Fibroblast of pulmonary artery (primary cell): ENCODE measurements around the gene PTPRT.

ENCODE experiments used
- DNase-seq: peaks from one replicate; pipeline ENCODE4 v3.0.0-alpha.2; 2010; ENCODE audit warnings: low read depth
- H3K4me3 ChIP-seq: replicated peaks from 2 replicates; pipeline ENCODE4 v1.5.1; 2011; ENCODE audit warnings: low read depth, mild to moderate bottlenecking, control low read depth, low read length, moderate library complexity
- CTCF ChIP-seq: IDR thresholded peaks from 2 replicates; pipeline ENCODE4 v1.5.1; 2011; ENCODE audit warnings: mild to moderate bottlenecking, control low read depth, low read length, inconsistent platforms; ENCODE audit errors: missing control alignments

Gene PTPRT

GRCh38 chr20:42837456-42837855, 352.2 kb downstream of the PTPRT start:
- H3K4me3 ChIP-seq = no peak overlapping the region
- no peak for TF ChIP-seq CTCF
- no peak for DNase-seq

GRCh38 chr20:42836339-42836738, 353.4 kb downstream of the PTPRT start:
- no peak for DNase-seq
- H3K4me3 ChIP-seq = no peak overlapping the region
- TF ChIP-seq CTCF = no peak

- TF ChIP-seq CTCF = no peak
- H3K4me3 ChIP-seq = no peak overlapping the region
- DNase-seq = no peak
Observed at GRCh38 chr20:42807876-42808275, 381.8 kb downstream of the PTPRT start.

GRCh38 chr20:42795111-42795695, 394.5 kb downstream of the PTPRT start:
- H3K4me3 ChIP-seq = no peak overlapping the region
- DNase-seq = no peak
- TF ChIP-seq CTCF = no peak

GRCh38 chr20:42792052-42792451, 397.7 kb downstream of the PTPRT start:
- no peak for DNase-seq
- no peak for TF ChIP-seq CTCF
- H3K4me3 ChIP-seq = no peak overlapping the region

GRCh38 chr20:42790111-42790510, 399.6 kb downstream of the PTPRT start:
- H3K4me3 ChIP-seq = no peak overlapping the region
- no peak for TF ChIP-seq CTCF
- no peak for DNase-seq

GRCh38 chr20:42788707-42789106, 401.0 kb downstream of the PTPRT start:
- no peak for TF ChIP-seq CTCF
- no peak for DNase-seq

More at GRCh38 chr20:42788707-42789106, 401.0 kb downstream of the PTPRT start:
- no peak overlapping the region for H3K4me3 ChIP-seq
